Activated T-cell treated with anti-CD3 and anti-CD28 coated beads, Interleukin-2, amount 50 U/mL, for 1 hour (primary cell): ENCODE measurements around the gene TH.

Source experiments
- DNase-seq: peaks from one replicate; pipeline ENCODE4 v3.0.0-alpha.2; 2020

The TH gene

GRCh38 chr11:2208691-2209369 is 37.2 kb upstream of the TH start:
- no peak for DNase-seq

DNA sequence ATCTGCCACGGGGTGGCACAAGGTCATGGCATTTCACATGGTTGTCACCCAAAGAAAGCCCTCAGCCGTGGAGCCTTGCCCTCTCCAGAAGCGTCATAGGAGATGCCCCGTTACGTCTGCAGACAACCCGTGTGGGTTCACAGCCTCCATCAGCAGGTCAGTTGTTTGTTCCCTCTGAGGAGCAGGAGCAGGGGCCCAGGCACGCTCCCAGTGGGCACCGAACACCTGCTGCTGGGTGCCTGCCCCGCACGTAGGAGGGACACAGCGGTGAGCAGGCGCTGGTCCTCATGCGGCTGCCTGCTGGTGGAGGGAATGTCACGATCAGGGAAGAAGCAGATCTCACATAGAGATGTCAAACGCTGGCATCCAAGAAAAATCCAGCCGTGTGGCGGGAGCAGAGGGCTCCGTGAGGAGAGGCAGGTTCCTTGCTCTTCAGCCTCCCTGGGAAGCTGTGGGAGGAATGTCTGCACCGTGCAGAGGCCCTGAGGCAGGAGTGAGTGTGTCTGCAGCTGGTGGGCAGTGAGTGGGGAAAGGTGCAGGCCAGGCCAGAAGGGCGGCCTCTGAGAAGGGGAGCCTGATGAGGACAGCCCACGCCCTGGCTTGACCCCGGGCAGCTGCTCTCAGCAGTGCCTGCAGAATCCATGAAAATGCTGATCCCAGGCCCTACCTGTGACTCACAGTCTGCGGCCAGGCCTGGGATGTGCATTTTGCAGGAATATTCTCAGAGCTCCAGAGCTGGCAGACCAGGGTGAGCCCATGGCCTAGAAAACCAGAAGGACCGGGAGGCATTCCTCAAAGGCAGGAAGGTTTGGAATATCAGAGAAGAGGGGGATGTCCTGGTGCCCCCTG is 36.4 kb upstream of the TH start:
- peak; percentile 14 for DNase-seq

GRCh38 chr11:2207212-2207611 is 35.6 kb upstream of the TH start:
- peak; percentile 15 for DNase-seq

GRCh38 chr11:2205981-2206690 is 34.5 kb upstream of the TH start:
- DNase-seq: no peak

- no peak for DNase-seq
Observed at GRCh38 chr11:2205214-2205720, 33.7 kb upstream of the TH start.

GRCh38 chr11:2204361-2205213 is 33.0 kb upstream of the TH start:
- peak; percentile 14 for DNase-seq

GRCh38 chr11:2203440-2204259 is 32.0 kb upstream of the TH start:
- peak; percentile 14 for DNase-seq

- peak; percentile 15 for DNase-seq
Observed at GRCh38 chr11:2202900-2203439, 31.4 kb upstream of the TH start.

GRCh38 chr11:2202071-2202899 is 30.7 kb upstream of the TH start:
- no peak for DNase-seq

GRCh38 chr11:2201542-2201941 is 29.9 kb upstream of the TH start:
- no peak for DNase-seq

DNA sequence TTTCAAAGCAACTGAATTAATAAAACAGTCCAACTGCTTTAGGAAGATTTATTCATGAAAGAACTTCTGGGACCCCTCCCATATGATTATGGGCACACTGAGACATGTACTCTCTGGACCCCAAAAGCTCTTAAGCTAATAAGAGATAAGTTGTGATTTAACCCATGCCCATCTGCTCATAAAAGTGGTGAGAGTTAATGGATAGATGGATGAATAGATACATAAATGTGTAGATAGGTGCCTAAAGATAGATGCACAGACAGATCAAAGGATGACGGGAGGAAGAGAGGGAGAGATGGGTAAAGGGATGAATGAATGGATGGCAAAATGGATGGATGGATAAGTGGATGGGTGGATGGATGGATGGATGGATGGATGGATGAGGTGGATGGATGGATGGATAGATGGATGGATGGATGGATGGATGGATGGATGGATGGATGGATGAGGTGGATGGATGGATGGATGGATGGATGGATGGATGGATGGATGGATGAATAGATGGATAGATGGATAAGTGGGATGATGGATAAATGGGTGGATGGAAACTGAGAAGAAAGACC is 29.4 kb upstream of the TH start:
- DNase-seq: no peak

DNA sequence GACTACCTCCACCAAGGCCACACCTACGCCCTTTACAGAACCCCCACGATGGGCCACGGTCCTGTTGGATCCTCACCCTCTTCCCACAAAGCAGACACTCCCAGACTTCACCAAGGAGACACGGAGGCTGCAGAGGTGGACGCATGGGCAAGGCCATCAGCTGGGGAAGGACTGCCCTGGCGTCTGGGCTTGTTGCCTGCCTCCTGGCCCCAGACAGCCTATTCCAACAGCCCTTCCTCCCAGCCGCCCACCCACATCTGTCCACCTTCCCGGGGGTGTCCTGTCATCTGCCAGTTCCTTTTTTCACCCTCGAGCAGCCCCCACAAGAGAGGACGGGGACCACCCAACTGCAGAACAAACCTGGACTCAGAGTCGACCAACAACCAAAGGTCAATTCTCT is 28.9 kb upstream of the TH start:
- no peak for DNase-seq

GRCh38 chr11:2199466-2200341 is 28.1 kb upstream of the TH start:
- no peak for DNase-seq

DNA sequence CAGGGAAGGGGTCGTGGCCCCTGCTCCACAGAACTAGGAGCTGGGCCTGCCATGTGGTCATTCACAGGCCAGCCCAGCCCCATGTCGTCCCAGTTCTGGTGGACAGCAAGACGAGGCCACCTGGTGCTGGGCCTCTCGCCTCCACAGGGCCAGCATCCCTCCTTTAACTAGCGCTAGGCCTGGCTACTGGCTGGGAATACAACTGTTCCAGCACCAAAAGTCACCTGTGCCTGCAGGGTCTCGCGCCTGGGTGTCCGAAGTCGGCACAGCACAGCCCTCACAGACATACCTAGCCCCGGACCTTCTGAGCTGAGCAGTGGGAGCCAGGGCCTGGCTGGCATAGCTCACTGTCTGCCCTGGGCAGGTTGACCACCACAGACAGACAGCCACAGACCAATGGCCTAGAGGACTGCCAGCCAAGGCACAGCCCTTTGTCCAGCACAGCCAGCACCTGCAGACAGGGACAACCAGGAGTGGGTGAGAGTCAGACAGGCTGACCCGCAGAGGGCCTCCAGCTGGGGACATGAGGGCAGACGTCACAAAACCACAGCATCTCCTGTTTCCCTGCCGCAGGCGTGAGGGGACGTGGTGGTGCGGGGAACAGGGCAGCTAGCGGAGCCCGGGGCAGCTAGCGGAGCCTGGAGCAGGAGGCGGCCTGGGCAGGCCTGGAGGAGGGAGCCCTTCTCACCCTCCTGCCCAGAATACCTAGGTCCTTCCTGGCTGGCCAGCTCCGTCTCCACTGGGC is 27.2 kb upstream of the TH start:
- no peak for DNase-seq

DNA sequence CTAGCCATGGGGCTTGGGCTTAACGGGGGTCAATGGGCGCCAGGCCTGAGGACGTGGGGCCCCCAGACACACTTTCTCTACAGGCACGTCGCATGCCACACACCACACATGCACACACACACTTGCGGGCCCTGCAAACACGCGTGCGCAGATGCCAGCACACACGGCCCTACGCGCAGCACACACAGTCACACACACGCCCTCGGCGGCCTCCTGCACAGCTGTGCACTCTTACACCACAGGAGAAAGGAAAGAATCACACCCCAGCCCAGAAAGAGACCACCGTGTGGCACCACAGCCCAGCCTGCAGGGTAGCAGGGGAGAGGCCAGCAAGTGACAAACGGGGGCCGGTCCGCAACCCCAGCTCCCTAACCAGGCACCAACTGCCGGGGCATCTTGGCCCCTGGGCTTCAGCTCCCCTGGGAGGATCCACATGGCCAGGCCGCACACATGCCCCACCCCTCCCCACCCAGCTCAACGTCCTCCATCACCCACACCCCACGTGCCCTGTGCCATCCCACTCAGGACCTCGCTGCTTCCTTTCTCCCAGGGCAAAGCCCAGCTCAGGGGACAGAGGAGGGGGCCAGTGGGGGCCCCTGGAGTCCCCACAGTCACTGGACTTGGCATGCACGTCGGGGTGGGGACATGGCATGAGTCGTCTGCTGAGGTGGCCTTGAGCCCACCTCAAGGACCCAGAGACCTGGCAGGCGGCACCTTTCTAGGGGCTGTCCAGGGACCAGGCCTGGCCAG is 26.3 kb upstream of the TH start:
- no peak for DNase-seq

DNA sequence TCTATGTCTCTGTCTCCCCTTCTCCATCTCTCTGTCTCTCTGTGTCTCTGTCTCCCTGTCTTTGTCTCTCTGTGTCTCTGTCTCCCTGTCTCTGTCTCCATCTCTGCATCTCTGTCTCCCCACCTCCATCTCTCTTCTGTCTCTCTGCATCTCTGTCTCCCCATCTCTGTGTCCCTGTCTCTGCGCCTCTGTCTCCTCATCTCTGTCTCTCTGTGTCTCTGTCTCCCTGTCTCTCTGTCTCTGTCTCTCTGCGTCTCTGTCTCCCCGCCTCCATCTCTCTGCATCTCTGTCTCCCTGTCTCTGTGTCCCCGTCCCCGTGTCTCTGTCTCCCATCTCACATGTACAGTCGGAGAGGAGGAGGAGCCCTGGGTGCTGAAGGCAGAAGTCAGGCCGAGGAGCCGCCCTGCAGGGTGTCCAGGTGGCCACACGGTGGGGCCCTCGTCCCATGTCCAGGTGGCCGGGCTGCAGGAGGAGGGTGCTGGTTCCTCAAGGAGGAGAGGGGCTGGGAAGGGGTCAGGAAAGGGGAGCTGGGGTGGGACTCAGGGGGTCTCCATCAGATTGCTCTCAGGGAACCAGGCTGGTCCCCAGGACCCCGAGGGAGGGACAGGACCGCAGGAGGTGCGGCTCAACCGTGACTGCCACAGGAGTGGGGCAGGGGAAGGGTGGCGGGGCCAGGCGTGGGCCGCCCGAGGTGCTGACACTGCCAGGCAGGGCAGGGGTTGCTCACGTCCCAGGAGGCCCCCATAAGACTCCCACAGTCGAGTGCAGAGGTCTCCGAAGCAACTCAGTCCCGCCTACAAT is 25.6 kb upstream of the TH start:
- DNase-seq: peak; percentile 73

DNA sequence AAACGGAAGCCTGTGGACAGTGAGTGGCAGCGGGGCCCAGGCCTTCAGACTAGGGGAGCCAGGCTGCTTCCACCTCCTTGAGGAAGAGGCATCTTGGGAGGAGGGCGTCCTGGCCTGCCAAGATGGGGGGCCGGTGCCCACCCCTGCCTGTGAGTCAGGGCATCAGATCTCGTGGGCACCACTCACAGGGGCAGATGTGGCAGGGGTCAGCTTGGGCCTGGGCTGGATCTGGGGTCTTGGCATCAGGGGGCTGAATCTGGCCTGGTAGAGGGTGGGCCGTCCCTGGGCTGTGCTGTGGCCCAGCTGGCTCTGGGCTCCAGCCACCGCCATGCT is 24.1 kb upstream of the TH start:
- DNase-seq: no peak
